SIG-M5 treated with dmso at 0.1 percent for 504 hours (cell line): ENCODE data around the gene LRRC41.
A peak's percentile ranks its signal among the peaks of the same experiment; 100 is the strongest.
"Not testable (repeated sequence)": the region's sequence is repeated elsewhere in the genome, so short reads cannot be mapped to it uniquely, and the experiment has no call there.

Experiments
- DNase-seq: peaks from one replicate; lab custom pipeline; 2025; ENCODE audit not compliant: unreplicated experiment; lab: John Stamatoyannopoulos, UW

Gene LRRC41

DNA sequence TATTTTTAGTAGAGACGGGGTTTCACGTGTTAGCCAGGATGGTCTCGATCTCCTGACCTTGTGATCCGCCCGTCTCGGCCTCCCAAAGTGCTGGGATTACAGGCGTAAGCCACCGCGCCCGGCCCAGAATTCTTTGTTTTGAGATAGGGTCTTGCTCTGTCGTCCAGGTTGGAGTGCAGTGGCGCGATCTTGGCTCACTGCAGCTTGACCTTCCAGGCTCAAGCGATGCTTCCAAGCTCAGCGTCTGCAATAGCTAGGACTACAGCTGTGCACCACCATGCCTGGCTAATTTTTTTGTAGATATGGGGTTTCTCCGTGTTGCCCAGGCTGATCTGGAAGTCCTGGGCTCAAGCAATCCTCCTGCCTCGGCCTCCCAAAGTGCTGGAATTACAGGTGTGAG lies 57.3 kb downstream of the LRRC41 start:
- DNase-seq = not testable (repeated sequence)

- DNase-seq = peak; percentile 39
Observed at GRCh38 chr1:46244656-46245371, 58.6 kb downstream of the LRRC41 start.

DNA sequence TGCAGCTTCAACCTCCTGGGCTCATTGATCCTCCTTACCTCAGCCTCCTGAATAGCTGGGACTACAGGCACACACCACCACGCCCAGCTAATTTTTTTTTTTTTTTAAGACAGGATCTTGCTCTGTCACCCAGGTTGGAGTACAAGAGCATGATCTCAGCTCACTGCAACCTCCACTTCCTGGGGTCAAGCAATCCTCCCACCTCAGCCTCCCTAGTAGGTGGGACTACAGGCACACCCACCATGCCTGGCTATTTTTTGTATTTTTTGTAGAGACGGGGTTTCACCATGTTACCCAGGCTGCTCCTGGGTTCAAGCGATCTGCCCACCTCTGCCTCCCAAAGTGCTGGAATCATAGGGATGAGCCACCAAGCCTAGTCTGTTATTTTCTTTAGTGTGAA lies 59.6 kb downstream of the LRRC41 start:
- DNase-seq = not testable (repeated sequence)

- DNase-seq = no peak
Observed at GRCh38 chr1:46242918-46243317, 60.5 kb downstream of the LRRC41 start.

GRCh38 chr1:46241733-46242132 lies 61.7 kb downstream of the LRRC41 start:
- not testable (repeated sequence) for DNase-seq

- DNase-seq = not testable (repeated sequence)
Observed at GRCh38 chr1:46238865-46239264, 64.6 kb downstream of the LRRC41 start.

DNA sequence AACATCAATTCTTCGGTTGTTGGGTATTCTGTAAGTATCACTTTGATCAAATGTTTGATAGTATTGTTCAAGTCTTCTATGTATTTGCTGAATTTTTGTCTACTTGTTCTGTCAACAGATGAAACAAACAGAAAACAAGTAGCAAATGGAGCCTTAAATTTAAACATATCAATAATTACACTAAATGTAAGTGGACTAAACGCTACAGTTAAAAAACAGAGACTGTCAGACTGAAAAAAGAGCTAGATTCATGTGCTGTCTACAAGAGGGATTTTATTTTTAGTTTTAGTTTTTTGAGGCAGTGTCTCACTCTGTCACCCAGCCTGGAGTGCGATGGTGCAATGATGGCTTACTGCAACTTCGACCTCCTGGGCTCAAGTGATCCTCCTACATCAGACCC lies 66.5 kb downstream of the LRRC41 start:
- no peak for DNase-seq

GRCh38 chr1:46231231-46231630 lies 72.2 kb downstream of the LRRC41 start:
- not testable (repeated sequence) for DNase-seq
